Subcutaneous abdominal adipose tissue (tissue), 5 donors: ENCODE measurements around the gene MAPK9.

Experiments used
- H3K27ac ChIP-seq: one replicate; pipeline ENCODE4 v1.7.0; 2013; ENCODE audit warnings: low read depth, mild to moderate bottlenecking, inconsistent platforms, low read length, moderate library complexity
- H3K27me3 ChIP-seq, 5 donors: one replicate each; pipeline ENCODE4 v1.7.0; 2013; ENCODE audit warnings: low read length in 5 of 5, inconsistent platforms in 1 of 5; ENCODE audit not compliant: control insufficient read depth in 5 of 5, insufficient read depth in 4 of 5
- H3K36me3 ChIP-seq, 5 donors: one replicate each; pipeline ENCODE4 v1.7.0; 2013; ENCODE audit warnings: low read length in 5 of 5; ENCODE audit not compliant: control insufficient read depth in 5 of 5, insufficient read depth in 5 of 5
- H3K4me1 ChIP-seq, 5 donors: one replicate each; pipeline ENCODE4 v1.7.0; 2013; ENCODE audit warnings: low read length in 5 of 5, mild to moderate bottlenecking in 3 of 5, moderate library complexity in 1 of 5; ENCODE audit not compliant: control insufficient read depth in 5 of 5, insufficient read depth in 5 of 5
- H3K4me3 ChIP-seq, 5 donors: one replicate each; pipeline ENCODE4 v1.7.0; 2013; ENCODE audit warnings: low read length in 5 of 5, low read depth in 1 of 5
- H3K9ac ChIP-seq, 5 donors: one replicate each; pipeline ENCODE4 v1.7.0; 2013; ENCODE audit warnings: low read length in 5 of 5, mild to moderate bottlenecking in 4 of 5, moderate library complexity in 3 of 5
- H3K9me3 ChIP-seq, 5 donors: one replicate each; pipeline ENCODE4 v1.7.0; 2013; ENCODE audit warnings: low read length in 5 of 5; ENCODE audit not compliant: control insufficient read depth in 5 of 5
- donor health status: healthy.
- donor health status: healthy.
- donor health status: healthy.
- donor health status: healthy.
- donor health status: healthy.

Gene MAPK9

GRCh38 chr5:180291943-180292831 is at the start of gene MAPK9:
TSS of gene MAPK9 (minus strand) at chr5:180292083. CDS start at chr5:180280561, 11,522 bp downstream.
- H3K9me3 ChIP-seq = no peaks in the 10 kb centered on the region
- H3K27ac ChIP-seq = peak within 1 kb of the TSS; percentile 62
- peak within 1 kb of the TSS in 4 of 5 donors; percentile 79 to 85 (median 82) for H3K9ac ChIP-seq
- peaks cover 5 to 26% (median 24%) of the 10 kb centered on the region in 5 donors for H3K4me1 ChIP-seq
- no peaks in the 10 kb centered on the region for H3K36me3 ChIP-seq
- peak within 1 kb of the TSS; percentile 64 to 85 (median 75) for H3K4me3 ChIP-seq
- H3K27me3 ChIP-seq = no peaks in the 10 kb centered on the region

- H3K27me3 ChIP-seq = peaks cover 0 to 6% (median 5%) of the 10 kb centered on the region in 5 donors
- H3K4me1 ChIP-seq = peaks cover 4 to 25% (median 13%) of the 10 kb centered on the region in 5 donors
- H3K27ac ChIP-seq = no peak overlapping the region
- H3K4me3 ChIP-seq = no peak overlapping the region
- H3K9me3 ChIP-seq = no peaks in the 10 kb centered on the region
- H3K36me3 ChIP-seq = peaks cover 0 to 6% (median 3%) of the 10 kb centered on the region in 5 donors
- H3K9ac ChIP-seq = no peak overlapping the region
These were observed 49.7 kb upstream of the MAPK9 start for GRCh38 chr5:180341595-180341994.

- Histone ChIP-seq H3K9ac (no peak overlapping the region), H3K4me1 (peaks cover 4 to 25% (median 13%) of the 10 kb centered on the region in 5 donors), H3K36me3 (peaks cover 0 to 13% (median 7%) of the 10 kb centered on the region in 5 donors), H3K9me3 (no peaks in the 10 kb centered on the region), H3K27ac (no peak overlapping the region), H3K27me3 (peaks cover 0 to 6% (median 4%) of the 10 kb centered on the region in 5 donors), H3K4me3 (no peak overlapping the region)
These were observed 49.0 kb upstream of the MAPK9 start for GRCh38 chr5:180340856-180341255.

GRCh38 chr5:180339583-180340183 is 47.8 kb upstream of the MAPK9 start:
- Histone ChIP-seq H3K4me1 (peaks cover 6 to 25% (median 13%) of the 10 kb centered on the region in 5 donors), H3K9me3 (no peaks in the 10 kb centered on the region), H3K36me3 (peaks cover 0 to 25% (median 13%) of the 10 kb centered on the region in 5 donors), H3K27ac (no peak overlapping the region), H3K4me3 (no peak overlapping the region), H3K9ac (no peak overlapping the region), H3K27me3 (peaks cover 0 to 9% (median 4%) of the 10 kb centered on the region in 5 donors)

GRCh38 chr5:180338001-180338707 is 46.3 kb upstream of the MAPK9 start:
- Histone ChIP-seq H3K27me3 (peaks cover 0 to 16% (median 3%) of the 10 kb centered on the region in 5 donors), H3K4me3 (no peak overlapping the region), H3K27ac (no peak overlapping the region), H3K4me1 (peaks cover 0 to 14% (median 7%) of the 10 kb centered on the region in 5 donors), H3K9ac (no peak overlapping the region), H3K9me3 (no peaks in the 10 kb centered on the region), H3K36me3 (peaks cover 0 to 30% (median 13%) of the 10 kb centered on the region in 5 donors)

GRCh38 chr5:180336234-180337020 is 44.5 kb upstream of the MAPK9 start:
- Histone ChIP-seq H3K36me3 (peaks cover 0 to 30% (median 13%) of the 10 kb centered on the region in 5 donors), H3K4me3 (no peak overlapping the region), H3K4me1 (peaks cover 6 to 20% (median 9%) of the 10 kb centered on the region in 5 donors), H3K27ac (no peak overlapping the region), H3K9ac (no peak overlapping the region), H3K27me3 (peaks cover 0 to 16% (median 0%) of the 10 kb centered on the region in 5 donors), H3K9me3 (no peaks in the 10 kb centered on the region)

- H3K4me1 ChIP-seq = peaks cover 9 to 26% (median 12%) of the 10 kb centered on the region in 5 donors
- H3K27me3 ChIP-seq = peaks cover 0 to 17% (median 0%) of the 10 kb centered on the region in 5 donors
- H3K4me3 ChIP-seq = no peak overlapping the region
- peaks cover 0 to 30% (median 13%) of the 10 kb centered on the region in 5 donors for H3K36me3 ChIP-seq
- H3K9ac ChIP-seq = no peak overlapping the region
- no peak overlapping the region for H3K27ac ChIP-seq
- H3K9me3 ChIP-seq = no peaks in the 10 kb centered on the region
These were observed 43.8 kb upstream of the MAPK9 start for GRCh38 chr5:180335614-180336233.

GRCh38 chr5:180334751-180335613 is 43.1 kb upstream of the MAPK9 start:
- Histone ChIP-seq H3K27ac (peak overlapping the region; percentile 69), H3K9me3 (no peaks in the 10 kb centered on the region), H3K36me3 (peaks cover 0 to 30% (median 13%) of the 10 kb centered on the region in 5 donors), H3K4me3 (no peak overlapping the region), H3K4me1 (peaks cover 11 to 33% (median 17%) of the 10 kb centered on the region in 5 donors), H3K9ac (no peak overlapping the region), H3K27me3 (peaks cover 0 to 19% (median 0%) of the 10 kb centered on the region in 5 donors)
